NB4 (cell line): ENCODE results near the gene AGTPBP1.
A peak's percentile ranks its signal among the peaks of the same experiment; 100 is the strongest.

Experiments
- DNase-seq: peaks from one replicate; pipeline ENCODE4 v3.0.0; 2010; ENCODE audit warnings: low read depth
- H3K4me3 ChIP-seq: one replicate; pipeline ENCODE4 v1.5.1; 2011; ENCODE audit warnings: mild to moderate bottlenecking, low read depth, low read length, moderate library complexity
- MYC ChIP-seq: IDR thresholded peaks from 2 replicates; pipeline ENCODE4 v1.6.1; 2011; ENCODE audit warnings: low read depth, low read length
- POLR2A ChIP-seq: IDR thresholded peaks from 2 replicates; pipeline ENCODE4 v1.6.1; 2011; ENCODE audit warnings: mild to moderate bottlenecking; ENCODE audit not compliant: insufficient read length; ENCODE audit errors: extremely low read depth
- TF ChIP-seq, protein P1 (sequence below): IDR thresholded peaks from one replicate; pipeline ENCODE4 v1.5.1; 2012; ENCODE audit warnings: low read depth, low read length
- TF ChIP-seq, protein P2 (sequence below): IDR thresholded peaks from 2 replicates; pipeline ENCODE4 v1.6.1; 2011; ENCODE audit warnings: low read depth, low read length

The AGTPBP1 gene

DNA sequence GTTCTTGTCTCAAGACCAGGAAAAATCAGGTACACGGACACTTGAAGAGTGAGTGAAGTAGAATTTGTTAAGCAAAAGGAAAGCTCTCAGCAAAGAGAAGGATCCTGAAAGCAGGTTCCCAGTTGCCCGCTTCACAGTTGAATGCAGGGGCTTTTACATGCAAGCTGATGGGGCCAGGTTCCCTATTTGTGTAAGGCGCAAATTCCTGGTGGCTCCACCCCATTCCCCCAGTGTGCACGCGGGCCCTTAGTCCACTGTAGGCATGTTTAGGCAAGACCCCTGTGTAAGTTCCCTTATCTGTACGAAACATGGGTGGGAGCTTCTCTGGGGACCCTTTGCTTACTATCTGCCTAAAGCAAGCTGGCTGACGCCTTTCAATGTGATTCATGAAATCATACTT lies 2.7 kb upstream of the AGTPBP1 start:
- TF ChIP-seq POLR2A (no peak), MYC (no peak)
- TF ChIP-seq, protein P1, sequence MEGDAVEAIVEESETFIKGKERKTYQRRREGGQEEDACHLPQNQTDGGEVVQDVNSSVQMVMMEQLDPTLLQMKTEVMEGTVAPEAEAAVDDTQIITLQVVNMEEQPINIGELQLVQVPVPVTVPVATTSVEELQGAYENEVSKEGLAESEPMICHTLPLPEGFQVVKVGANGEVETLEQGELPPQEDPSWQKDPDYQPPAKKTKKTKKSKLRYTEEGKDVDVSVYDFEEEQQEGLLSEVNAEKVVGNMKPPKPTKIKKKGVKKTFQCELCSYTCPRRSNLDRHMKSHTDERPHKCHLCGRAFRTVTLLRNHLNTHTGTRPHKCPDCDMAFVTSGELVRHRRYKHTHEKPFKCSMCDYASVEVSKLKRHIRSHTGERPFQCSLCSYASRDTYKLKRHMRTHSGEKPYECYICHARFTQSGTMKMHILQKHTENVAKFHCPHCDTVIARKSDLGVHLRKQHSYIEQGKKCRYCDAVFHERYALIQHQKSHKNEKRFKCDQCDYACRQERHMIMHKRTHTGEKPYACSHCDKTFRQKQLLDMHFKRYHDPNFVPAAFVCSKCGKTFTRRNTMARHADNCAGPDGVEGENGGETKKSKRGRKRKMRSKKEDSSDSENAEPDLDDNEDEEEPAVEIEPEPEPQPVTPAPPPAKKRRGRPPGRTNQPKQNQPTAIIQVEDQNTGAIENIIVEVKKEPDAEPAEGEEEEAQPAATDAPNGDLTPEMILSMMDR = no peak
- TF ChIP-seq, protein P2, sequence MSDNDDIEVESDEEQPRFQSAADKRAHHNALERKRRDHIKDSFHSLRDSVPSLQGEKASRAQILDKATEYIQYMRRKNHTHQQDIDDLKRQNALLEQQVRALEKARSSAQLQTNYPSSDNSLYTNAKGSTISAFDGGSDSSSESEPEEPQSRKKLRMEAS = no peak
- peak; percentile 20 for DNase-seq
- H3K4me3 ChIP-seq = no peak overlapping the region

DNA sequence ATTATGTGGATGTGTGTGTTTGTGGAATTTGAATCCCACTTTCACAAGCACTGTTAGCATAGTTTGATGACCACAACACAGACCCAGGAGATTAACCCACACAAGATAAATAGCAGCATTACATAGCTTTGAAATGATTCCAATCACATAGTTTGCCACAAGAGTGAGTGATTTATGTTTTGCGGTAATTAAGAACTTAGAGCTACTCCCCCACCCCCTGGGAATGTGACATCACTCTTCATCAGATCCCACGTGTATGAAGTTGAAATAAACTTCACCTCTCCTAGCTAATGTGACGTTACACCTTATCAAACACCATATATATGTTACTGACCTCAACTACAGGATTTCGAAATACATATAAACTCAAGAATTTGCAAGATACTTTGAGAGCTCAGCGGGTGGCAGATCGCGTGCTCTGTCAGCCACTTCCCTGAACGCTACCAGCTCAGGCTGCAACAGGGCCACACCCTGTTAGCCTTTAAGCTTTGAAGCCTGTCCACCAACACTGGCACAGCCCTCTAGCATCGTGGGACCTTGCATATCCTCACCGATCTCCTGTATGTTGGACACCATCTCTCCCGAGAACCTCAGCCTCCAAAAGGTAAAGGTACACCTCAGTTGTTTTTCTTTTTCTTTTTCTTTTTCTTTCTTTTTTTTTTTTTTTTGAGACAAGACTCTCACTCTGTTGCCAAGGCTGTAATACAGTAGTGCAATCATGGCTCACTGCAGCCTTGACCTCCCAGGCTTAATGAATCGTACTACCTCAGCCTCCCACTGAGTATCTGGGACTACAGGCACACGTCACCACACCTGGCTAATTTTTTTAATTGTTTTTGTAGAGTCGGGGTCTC lies 1.7 kb upstream of the AGTPBP1 start:
- H3K4me3 ChIP-seq = peak overlapping the region; percentile 34
- TF ChIP-seq, protein P1 = no peak
- TF ChIP-seq POLR2A (no peak), MYC (peak; percentile 75)
- TF ChIP-seq, protein P2 = peak; percentile 71; the same call in 1 of the 2 replicates
- DNase-seq = peak; percentile 87

DNA sequence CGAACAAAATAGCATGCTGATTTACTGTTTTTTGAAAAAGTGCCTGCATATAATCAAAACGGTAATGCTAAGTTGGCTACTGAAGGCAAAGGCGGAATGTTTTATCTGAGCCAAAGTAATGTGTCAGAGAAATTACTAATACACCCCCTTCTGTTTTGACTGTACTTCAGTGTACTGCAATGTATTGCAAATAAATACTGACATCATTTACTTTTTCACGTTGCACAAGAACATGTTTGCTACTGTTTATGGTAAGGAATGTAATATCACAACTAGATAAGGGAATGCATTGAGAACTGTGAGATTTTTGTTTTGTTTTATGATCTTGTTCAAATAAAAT lies 813 bp upstream of the AGTPBP1 start:
- no peak for DNase-seq

DNA sequence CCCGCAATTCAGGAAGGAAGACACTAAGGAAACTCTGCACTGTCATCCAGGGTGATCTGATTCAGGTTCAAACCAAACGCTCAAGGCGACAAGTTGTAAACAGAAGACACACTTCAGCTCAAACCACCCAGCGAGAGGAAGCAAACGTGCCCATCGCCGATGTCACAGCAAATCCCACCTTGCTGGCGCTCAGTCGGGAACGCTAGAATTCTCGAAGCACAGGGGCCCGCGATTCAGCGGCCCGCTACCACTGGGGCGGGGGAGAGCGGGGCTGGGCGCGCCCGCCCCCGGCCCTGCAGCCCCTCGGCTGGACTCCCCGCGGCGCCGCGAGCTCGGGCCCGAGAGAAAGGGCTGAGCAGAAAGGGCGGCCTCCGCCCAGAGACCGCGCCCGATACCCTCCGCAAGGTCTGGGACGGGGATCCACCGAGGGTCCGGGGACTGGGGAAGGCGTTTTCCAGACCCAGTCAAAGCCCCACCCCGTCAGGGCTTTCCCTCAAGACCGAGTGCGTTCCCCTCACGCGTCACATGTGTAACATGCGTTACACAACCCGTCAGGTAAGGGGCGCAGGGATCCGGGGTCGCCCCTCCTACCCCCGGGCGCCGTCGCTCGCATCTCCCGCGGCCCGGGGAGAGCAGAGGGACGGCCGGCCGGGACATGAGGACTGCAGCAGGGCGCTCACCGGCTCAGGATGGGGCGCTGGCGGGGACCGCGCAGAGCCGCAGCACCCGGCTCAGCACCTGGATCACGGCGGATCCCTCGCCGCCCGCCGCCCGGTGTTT lies 469 bp downstream of the AGTPBP1 start:
- peak; percentile 90 for DNase-seq
- peak overlapping the region; percentile 81 for H3K4me3 ChIP-seq
- TF ChIP-seq, protein P1 = no peak
- TF ChIP-seq, protein P2 = peak; percentile 26; the same call in 1 of the 2 replicates

More for the DNA sequence above, 813 bp upstream of the AGTPBP1 start:
- H3K4me3 ChIP-seq = peak overlapping the region; percentile 61
- TF ChIP-seq MYC (no peak), POLR2A (no peak)
- TF ChIP-seq, protein P1 = no peak
- TF ChIP-seq, protein P2 = no peak

DNA sequence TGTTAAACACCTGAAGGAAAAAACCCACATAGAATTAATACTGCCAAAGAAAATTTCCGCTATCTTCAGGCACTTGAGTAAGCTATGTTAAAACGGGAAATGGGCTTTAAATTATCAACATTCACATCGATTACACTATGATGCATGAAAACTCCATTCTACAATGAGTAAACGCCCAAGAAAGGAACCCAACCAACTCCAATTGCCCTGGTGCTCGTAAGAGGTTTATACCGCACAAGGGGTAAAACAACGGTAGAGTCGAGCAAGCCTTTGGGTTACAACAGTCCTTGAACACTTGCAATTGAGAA lies 1.0 kb downstream of the AGTPBP1 start:
- no peak for DNase-seq
- no peak for TF ChIP-seq MYC
- TF ChIP-seq, protein P1 = no peak
- TF ChIP-seq POLR2A = no peak
- TF ChIP-seq, protein P2 = no peak
- peak overlapping the region; percentile 81 for H3K4me3 ChIP-seq
